Keratinocyte (primary cell): ENCODE data around the gene RPS6KL1.

Experiments used
- EZH2 ChIP-seq: IDR thresholded peaks from one replicate; pipeline ENCODE4 v1.6.1; 2012; ENCODE audit warnings: inconsistent platforms, mild to moderate bottlenecking, low read length, moderate library complexity
- TF ChIP-seq, protein P1 (sequence below), 3 experiments: IDR thresholded peaks in 1 of 3; conservative IDR thresholded peaks in 1 of 3; optimal IDR thresholded peaks in 1 of 3; 2 replicates in 2 of 3; 3 replicates in 1 of 3; pipeline versions ENCODE3 to v1.5.1; 2011; ENCODE audit warnings: low read length in 3 of 3, mild to moderate bottlenecking in 3 of 3, moderate library complexity in 2 of 3, control low read depth in 1 of 3, inconsistent platforms in 1 of 3; ENCODE audit not compliant: insufficient read depth in 2 of 3; ENCODE audit errors: extremely low read depth in 1 of 3

DNA sequence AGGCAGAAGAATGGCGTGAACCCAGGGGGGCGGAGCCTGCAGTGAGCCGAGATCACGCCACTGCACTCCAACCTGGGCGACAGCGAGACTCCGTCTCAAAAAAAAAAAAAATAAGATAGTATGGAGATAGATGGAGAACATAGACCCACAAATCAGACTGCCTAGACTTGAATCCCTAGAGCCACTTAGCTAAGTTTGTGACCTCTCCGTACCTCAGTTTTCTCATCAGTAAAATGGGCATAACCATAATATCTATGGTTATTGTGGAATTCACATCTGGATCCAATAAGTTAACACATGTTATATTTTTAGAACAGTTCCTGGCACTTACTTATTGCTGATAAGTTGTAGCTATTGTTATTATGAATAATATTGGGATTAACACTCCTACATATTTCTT lies 54.3 kb downstream of the RPS6KL1 start:
- TF ChIP-seq, protein P1, sequence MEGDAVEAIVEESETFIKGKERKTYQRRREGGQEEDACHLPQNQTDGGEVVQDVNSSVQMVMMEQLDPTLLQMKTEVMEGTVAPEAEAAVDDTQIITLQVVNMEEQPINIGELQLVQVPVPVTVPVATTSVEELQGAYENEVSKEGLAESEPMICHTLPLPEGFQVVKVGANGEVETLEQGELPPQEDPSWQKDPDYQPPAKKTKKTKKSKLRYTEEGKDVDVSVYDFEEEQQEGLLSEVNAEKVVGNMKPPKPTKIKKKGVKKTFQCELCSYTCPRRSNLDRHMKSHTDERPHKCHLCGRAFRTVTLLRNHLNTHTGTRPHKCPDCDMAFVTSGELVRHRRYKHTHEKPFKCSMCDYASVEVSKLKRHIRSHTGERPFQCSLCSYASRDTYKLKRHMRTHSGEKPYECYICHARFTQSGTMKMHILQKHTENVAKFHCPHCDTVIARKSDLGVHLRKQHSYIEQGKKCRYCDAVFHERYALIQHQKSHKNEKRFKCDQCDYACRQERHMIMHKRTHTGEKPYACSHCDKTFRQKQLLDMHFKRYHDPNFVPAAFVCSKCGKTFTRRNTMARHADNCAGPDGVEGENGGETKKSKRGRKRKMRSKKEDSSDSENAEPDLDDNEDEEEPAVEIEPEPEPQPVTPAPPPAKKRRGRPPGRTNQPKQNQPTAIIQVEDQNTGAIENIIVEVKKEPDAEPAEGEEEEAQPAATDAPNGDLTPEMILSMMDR (optimal IDR thresholded peaks at IDR 0.05 in 1 of 3, IDR thresholded peaks at IDR 0.05 in 1 of 3, conservative IDR thresholded peaks at IDR 0.05 in 1 of 3; ENCODE audit: extremely low read depth in 1 of 3, insufficient read depth in 2 of 3, low read length in 3 of 3), result no peak
- TF ChIP-seq EZH2, result no peak
